CD4-positive, alpha-beta T cell treated with Interleukin-17A for 1 hour (primary cell): ENCODE measurements around the gene UBE2S.
"Not testable (repeated sequence)": the region's sequence is repeated elsewhere in the genome, so short reads cannot be mapped to it uniquely, and the experiment has no call there.

Source experiments
- DNase-seq: peaks from one replicate; pipeline ENCODE4 v3.0.0-alpha.2; 2020

The UBE2S gene

DNA sequence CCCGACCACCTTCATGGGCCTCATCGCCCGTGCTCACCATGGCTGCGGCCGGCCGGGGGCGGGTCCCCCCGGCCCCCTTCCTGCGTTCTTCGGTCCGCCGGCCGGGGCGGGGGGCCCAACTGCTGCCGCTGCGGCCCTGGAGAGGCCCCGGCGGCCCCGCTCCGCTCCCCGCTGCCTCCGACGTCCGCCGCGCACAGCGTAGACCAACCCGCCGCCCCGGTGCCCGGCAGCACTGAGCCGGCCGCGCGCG lies at the start of gene UBE2S:
UBE2S (minus strand) TSS at position 239 of the 250 bp plus-strand sequence; CDS start at position 40, 199 bp downstream.
- not testable (repeated sequence) for DNase-seq

DNA sequence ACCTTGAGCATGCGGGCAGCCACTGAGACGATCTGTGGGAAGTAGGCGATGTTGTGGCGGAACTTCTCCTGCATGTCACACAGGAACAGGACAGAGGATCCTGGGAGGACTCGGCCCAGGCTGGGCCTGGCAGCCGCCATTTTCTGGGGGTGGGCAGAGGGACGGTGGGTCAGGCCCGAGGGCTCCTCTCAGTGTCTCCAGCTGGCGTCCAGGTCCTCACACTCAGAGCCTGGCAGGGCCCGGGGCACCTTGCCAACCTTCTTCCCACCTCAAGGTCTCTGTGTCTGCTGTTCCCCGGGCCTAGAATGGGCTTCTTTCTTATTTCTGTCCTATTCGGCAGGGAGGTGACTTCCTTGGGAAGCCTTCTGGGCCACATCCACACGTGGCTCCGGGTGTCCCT lies 48.8 kb upstream of the UBE2S start:
- no peak for DNase-seq

DNA sequence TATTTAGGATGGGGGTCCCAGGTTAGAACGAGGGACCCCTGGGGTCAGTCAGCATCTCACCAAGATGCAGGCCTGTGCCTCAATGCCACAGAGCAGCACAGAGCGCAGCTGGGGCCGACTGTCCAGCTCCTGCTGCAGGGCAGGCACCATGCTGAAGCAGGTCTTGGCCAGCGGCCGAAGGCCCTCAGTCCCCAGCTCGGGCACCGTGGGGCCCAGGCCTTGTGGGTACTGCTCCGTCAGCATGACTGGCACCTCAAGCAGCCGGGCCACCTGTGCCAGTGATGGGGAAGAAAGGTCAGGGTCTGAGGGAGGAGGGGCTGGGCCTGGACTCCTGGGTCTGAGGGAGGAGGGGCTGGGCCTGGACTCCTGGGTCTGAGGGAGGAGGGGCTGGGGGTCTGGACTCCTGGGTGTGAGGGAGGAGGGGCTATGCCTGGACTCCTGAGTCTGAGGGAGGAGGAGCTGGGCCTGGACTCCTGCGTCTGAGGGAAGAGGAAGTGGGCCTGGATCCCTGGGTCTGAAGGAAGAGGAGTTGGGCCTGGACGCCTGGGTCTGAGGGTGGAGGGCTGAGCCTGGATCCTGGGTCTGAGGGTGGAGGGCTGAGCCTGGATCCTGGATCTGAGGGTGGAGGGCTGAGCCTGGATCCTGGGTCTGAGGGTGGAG lies 48.1 kb upstream of the UBE2S start:
- no peak for DNase-seq

DNA sequence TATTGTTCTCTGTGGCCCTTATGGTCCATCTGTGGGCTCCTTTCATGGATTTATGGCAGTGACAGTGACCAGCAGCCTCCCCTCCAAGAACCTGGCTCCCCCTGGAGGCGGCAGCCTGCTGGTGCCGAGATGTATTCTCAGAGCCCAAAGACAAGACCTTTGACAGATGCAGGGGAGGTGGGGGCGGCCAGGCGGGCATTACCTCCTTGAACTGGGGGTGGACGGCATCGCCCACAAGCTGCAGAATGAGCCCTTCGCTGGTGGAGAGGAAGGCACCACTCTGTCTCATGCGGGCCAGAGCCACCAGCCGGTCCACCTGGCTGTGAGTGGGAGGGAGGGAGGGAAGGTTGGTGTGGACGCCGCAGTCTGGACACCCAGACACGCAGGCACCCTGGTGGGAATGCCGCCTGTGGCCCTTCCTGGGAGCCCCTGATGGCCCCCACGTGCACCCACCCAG lies 47.2 kb upstream of the UBE2S start:
- DNase-seq: peak; percentile 52

DNA sequence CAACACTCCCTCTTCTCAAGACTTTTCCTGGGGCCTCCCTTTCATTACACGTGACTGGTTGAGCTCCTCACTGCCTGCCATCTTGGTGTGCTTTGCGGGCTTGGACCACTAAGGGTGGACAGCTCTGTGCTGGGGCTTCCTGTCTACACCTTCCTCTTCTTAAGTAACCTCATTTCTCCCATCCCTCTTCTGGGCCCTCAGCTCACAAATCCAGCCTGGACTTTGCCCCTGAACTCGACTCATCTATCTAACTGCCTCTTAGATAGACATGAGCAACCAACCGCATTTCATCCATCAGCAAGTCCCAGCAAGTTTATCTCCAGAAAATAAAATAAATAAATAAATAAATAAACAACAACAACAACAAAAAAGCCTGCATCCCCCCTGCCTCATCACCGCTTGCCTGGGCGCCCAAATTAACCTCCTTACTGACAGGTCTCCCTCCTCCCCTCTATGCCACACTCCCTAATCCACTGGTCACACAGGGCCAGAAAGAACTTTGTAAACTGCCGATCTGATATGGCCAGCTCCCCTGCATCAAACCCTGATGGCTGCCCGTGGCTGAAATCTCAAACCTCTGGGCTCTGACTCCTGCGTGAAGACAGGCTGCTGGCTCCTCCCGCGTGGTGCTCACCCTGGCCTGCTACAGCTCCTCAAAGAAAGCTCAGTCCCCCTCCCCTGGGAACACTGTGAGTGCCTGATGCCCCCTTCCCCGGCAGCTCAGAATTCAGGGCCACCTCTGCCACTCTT lies 46.1 kb upstream of the UBE2S start:
- DNase-seq: no peak

DNA sequence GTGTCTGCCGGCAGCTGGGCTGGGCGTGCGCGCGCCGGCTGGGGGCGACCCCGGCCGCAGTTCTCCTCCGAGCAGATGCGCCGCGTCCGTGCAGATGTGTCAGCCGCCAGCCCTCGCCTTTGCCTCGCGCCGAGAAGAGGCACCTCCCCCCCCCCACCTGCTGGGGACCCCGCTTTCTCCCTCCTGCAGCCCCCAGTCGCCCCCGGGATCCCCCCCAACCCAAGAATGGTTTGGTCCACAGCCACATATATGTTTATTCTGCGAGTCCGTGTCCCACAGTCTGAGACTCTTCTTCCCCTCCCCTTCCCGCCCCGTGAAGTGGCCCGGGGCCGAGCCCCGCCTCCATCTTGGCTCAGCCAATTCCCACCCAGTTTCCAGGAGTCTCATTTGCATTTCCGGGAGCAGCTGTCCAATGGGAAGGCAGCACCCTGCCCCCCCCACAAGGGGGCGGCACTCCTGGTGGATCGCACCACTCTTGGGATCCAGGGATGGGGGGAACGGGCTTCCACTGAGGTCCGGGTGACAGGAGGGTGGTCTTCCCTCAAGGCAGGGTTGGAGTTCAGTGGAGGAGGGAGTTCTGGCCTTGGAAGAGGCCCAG lies 45.3 kb upstream of the UBE2S start:
- peak; percentile 60 for DNase-seq

DNA sequence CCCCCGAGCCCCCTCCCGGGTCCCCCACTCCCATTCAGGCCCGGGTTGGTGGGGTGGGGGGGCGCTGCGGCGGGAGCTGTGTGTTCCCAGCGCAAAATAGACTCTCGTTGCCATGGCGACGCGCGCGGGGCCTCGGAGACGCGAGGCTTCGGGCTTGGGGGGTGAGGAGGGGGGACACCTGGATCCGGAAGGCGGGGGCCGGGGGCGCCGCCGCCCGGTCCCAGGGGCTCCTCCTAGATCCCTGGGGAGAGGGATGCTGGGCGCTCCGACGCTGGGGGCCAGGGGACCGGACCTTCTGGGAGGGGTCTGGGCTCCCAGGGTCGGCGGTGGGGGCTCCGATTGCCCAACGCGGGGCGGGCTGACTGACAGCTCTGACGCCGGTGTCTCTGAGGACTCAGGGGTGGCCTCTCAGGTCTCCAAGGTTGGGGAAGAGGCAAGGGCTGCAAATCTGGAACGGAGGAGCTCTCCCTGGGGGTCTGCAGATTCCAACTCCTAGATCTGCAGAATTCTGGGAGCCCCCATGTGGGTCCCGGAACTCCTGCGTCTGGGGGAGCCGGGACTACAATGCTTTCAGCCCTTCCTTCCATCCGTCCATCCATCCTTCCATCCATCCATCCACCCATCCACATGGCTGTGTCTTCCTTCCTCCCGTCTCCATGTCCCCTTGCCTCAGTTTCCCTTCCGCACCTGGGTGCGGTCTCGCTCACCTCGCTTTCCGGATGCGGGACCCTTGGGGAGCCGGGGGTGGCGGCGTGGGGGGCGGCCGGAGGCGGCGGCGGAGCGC lies 44.6 kb upstream of the UBE2S start:
- peak; percentile 46 for DNase-seq

DNA sequence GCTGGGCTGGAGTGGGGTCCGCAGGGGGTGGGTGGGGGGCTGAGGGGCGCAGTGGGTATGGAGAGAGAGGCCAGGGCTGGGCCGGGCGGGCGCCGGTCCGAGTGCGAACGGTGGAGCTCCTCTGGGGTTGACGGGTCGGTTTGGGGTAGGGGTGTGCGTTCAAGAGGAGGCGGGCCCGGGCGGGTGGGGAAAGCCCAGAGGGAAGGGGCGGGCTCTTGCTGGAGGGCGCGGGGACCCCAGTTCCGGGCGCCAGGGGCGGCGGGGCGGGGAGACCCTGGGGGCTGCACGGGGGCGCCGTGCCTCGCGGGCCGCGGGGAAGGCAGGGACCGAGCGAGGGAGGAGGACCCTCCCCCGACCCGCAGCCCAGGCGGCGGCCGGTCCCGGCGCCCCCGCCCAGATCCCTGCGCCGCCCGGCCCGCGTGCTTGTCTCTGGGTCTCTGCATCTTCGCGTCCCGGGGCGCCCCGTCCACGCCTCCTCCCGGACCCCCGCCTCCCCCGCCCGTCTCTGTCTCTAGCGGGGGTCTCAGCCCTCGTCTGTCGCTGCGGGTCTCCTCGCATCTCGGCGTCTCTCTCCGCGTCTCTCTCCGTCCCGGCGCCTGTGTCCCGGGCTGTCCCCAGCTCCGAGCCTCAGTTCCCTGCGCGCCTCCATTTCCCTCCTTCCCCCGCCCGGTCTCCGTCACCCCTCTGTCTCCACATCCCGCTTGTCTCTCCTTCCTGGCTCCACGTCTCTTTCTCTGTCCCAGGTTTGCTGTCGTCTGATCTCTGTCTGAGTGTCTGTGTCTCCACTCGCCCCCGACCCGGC lies 43.8 kb upstream of the UBE2S start:
- DNase-seq: peak; percentile 34

DNA sequence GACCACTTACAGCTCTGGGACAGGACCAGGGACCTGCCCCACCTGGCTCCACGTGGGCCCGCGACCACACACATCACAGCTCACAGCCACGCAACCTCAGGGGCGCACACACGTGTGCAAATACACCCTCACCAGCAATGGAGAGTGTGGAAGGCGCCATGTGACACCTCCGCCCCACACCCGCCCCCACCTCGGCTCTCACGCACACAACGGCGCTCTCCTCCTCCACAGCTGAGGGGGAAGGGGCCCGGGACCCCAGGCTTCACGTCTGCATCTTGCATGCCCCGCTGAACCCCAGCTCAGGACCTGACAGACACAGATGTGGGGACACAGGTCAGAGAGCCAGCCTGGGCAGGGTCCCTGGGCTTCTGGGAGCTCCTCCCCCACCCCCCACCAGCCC lies 41.9 kb upstream of the UBE2S start:
- DNase-seq: no peak

DNA sequence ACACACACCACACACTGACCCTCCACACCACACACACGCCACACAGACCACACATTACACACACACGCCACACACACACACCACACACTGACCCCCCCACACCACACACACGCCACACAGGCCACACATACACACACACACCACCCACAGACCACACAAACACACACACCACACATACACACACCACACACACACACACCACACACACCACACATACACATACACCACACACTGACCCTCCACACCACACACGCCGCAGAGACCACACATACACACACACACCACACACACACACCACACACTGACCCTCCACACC lies 40.5 kb upstream of the UBE2S start:
- not testable (repeated sequence) for DNase-seq

DNA sequence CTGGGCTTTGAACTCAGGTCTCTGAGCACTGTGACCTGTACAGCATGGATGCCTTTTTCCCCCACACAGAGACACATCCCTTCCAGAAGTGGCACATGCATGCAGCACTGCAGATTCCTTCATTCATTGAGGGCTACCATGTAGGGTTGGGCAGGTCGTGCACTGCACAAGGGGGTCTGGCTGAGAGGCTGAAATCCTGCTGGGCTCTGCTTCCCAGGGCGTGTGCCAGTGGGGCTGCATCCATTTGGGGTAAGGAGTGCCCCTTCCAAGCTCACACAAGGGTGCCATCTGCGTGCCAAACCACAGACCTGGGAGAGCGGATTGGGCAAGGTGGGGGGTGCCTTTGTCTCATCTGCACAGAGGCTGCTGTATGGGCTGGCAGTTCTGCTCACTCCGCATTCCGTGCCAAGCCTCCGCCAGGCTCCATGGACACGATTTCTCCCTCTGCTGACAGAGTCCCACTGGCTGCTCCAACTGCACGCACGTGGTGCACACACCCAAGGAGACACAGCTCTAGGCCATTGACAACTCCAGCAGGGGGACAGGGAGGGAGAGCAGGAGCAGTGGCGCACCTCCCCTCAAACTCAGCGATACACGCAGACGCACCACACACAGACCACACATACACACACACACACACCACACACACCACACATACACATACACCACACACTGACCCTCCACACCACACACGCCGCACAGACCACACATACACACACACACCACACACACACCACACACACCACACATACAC lies 40.0 kb upstream of the UBE2S start:
- DNase-seq: no peak

DNA sequence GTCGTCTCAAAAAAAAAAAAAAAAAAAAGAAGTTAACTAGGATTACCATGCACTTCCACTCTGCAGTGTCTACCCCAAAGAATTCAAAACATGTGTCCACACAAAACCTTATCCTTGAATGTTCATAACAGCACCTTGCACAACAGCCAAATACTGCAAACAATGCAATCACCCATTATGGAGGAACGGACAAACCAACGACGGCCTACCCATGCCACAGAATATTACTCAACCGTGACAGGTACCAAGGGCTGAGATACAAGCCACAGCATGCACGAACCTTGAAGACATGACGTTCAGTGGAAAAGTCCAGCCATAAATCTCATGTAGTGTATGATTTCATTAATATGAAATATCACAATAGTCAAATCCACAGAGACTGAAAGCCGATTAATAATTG lies 38.5 kb upstream of the UBE2S start:
- DNase-seq: no peak

DNA sequence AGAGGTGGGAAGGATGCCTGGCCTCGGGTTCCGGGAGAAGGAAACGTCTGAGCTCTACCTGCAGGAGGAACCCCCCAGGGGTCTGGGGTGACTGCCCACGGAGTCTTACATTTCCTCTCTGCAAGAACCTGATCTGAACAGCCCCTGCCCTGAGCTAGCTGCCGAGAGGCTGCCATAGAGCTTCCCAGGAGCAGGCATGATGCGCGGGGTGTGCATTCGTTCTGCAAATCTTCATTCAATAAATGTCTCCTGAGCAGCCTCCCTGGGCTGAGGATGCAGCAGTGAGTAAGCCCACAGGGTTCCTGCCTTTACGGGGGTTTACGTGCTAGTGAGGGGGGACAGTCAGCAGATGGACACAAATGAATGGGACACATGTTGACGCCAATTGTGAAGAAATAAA lies 37.1 kb upstream of the UBE2S start:
- no peak for DNase-seq

DNA sequence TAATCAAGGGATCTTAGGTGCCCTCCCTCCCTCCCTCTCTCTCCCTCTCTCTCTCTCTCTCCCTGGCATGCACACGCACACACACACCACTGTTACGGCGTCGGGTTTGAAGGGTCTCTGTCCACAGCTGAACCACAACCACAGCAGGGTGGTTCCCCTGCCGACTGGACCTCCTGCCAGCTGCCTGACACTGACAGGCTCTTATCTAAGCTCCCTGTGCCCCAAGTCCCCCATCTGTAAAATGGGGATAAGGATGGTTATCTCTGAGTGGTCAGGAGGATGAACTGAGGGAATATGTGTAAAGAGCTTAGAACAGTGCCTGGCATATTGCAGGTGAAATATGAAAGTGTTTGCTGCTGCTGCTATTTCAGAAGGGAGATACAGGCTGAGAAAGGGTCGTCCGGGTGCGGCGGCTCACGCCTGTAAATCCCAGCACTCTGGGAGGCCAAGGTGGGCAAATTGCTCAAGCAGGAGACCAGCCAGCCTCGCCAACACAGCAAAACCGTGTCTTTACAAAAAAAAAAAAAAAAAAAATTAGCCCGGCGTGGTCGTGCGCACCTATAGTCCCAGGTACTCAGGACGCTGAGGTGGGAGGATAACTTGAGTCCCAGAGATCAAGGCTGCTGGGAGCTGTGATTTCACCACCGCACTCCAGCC lies 36.4 kb upstream of the UBE2S start:
- DNase-seq: no peak

DNA sequence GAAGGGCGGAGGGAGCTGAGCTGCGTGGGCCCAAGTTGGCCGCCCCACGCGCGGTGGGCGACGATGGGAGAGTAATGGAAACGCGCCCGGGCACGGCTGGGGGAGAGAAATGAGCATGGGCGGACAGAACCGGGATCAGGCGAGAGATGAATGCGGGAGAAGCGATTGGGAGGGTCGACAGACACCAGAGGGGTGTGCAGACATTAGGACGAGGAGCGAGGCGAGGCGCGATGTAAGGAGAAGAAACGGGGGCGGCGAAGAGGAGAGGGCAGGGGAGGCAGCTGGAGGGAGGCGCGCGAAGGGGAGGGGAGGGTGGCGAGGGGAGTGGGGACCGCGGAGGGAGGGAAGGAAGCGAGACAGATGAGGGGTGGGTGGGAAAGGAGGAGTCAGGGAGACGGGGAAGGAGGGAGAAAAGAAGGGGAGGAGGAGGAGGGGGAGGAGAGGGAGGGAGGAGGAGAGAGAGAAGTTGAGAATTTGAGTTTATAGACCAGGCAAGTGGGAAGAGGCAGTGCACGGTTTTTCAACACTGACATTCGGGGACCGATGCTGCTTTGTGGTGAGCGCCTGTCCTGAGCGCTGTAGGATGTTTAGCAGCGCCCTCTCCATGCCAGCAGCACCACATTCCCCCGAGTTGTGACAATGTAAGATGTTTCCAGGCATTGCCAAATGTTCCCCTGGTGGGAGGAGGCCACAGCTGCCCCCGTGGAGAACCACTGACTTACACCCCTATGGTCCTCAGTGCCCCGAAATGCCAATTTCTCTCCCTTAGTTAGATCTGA lies 35.6 kb upstream of the UBE2S start, which contains the start of gene SHISA7:
SHISA7 (minus strand) TSS at position 256 of the 779 bp plus-strand sequence. CDS start 437 bp downstream, outside the sequence.
- DNase-seq: no peak

DNA sequence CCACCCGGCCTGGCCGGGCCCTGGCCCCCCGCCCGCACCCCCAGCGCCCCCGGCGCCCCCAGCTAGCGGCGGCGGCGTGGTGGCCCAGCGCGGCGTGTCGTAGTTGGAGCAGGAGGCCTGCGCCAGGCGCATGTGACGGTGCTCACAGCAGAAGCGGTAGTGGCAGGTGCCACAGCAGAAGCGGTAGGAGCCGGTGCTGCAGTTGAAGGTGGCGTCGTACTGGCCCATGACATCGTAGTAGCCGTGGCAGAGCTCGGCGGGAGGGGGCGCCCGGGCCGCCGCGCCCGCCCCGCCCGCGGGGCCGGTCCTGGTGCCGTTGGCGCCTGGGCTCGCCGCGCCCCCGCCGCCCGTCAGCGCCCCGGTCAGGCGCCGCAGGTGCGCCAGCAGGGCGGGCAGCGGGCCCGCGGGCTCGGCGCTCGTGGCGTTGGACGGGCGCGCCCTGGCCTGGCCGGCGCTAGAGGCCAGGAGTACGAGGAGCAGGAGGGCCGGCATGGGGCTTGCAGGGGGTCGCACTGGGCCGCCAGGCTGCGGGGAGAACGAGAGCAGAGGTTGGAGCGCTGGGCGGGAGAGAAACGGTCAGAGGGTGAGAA lies 34.9 kb upstream of the UBE2S start:
- no peak for DNase-seq

DNA sequence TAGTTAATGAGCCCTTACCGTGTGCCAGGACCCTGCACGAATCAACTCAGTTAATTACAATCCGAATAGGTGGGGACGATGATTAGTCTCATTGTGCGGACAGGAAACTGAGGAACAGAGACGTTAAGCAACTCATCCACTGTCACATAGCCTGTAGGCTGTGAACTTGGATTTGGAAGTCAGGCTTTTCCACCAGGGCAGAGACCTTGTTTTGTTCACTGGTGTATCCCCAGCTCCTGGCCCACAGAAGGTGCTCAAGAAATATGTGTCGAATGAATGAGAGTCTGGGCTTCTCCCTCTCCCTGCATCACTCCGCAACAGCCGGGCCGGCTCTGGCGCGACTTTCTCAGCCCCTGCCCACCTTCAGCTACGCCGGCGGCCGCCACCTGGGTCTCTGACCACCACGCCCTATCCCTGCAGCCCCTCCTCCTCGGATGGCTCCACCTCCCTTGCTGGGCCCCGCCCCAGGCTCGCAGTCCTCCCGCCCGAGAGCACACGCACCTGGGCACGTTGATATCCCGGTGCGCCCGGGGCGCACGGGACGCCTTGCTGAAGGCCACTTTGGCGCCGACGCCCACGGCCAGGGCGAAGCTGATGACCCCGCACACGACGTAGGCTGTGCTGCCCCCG lies 34.2 kb upstream of the UBE2S start:
- no peak for DNase-seq

DNA sequence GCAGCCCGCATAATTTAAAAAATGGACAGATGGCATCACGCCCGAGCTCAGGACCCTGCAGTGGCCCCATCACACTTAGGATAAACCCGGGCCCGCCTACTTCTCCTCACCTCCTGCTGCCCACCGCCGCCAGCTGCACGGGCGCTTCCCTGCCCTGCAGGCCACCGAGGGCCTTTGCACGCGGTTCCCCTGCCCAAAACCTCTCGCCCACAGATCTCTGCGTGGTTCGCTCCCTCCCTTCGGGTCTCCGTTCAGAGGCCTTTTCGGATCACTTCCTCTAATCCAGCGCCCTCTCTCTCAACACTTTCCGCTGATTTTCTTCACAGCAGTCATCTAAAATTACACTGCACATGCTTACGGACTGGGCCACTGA lies 33.7 kb upstream of the UBE2S start:
- no peak for DNase-seq

DNA sequence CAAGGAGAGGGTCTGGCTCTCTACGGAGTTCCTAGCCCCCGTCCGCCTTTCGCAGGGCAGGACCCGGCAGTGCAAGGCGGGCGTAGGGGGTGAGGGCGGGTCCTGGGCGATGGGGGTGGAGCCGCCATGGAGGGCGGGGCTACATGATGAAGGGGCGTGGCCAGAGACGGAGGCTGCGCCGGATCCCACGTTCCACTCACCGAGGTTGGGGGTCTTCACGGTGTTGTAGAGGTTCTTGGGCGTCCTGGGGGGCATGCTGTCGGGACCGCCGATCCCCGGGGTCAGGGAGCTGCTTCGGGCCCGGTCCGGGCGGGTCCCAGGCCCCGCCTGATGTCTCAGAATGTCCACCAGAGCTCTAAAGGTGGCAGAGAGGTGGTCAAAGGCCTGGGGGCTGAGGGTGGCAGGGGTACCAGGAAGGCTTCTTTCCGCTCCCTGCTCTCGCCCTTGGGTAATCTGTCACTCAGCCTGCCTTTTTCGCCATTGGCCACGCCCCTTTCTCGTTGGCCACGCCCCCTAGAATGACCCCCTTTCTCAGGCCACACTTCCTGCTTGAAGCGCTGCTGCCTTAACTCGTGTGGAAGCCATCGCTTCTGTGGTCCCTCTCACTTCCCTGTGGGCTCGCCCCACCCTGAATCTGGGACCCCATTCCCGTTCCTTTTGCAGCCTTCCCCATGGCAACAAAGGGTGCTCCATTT lies 33.0 kb upstream of the UBE2S start:
- no peak for DNase-seq
